Kidney (tissue), 14 donors: ENCODE data around the gene ECEL1. TPM values are rescaled to one million over a fixed set of nuclear protein-coding genes. Genes with fewer than 3 reads are reported as not detected.
"Not testable (repeated sequence)": the region's sequence is repeated elsewhere in the genome, so short reads cannot be mapped to it uniquely, and the experiment has no call there.

ENCODE experiments used
- DNase-seq, 5 donors: peaks; one replicate each; pipeline ENCODE4 v3.0.0-alpha.2; 2013 to 2020
- FAIRE-seq: peaks from 2 replicates; lab custom pipeline; 2012; peaks lifted over from hg19 to GRCh38; lab: Jason Lieb, UNC
- H3K27ac ChIP-seq, 2 donors: one replicate each; pipeline ENCODE4 v1.7.0; 2013; ENCODE audit warnings: low read depth in 2 of 2, low read length in 2 of 2, inconsistent platforms in 1 of 2
- H3K27me3 ChIP-seq: one replicate; pipeline ENCODE4 v1.7.1; 2013; ENCODE audit warnings: low read length, inconsistent platforms; ENCODE audit not compliant: control insufficient read depth, insufficient read depth
- H3K36me3 ChIP-seq, 3 donors: one replicate each; pipeline versions ENCODE4 v1.7.0 to v1.7.1; 2013; ENCODE audit warnings: low read length in 3 of 3, control low read depth in 1 of 3, inconsistent platforms in 1 of 3; ENCODE audit not compliant: insufficient read depth in 3 of 3, control insufficient read depth in 2 of 3
- H3K4me1 ChIP-seq, 3 donors: one replicate each; pipeline versions ENCODE4 v1.7.0 to v1.7.1; 2013; ENCODE audit warnings: low read length in 3 of 3, inconsistent platforms in 1 of 3, low read depth in 1 of 3; ENCODE audit not compliant: control insufficient read depth in 2 of 3, insufficient read depth in 2 of 3
- H3K4me3 ChIP-seq, 3 donors: one replicate each; pipeline versions ENCODE4 v1.7.0 to v1.8.1; 2013; ENCODE audit warnings: low read length in 3 of 3, control low read depth in 1 of 3, inconsistent platforms in 1 of 3
- H3K9ac ChIP-seq, 3 donors: one replicate each; pipeline versions ENCODE4 v1.7.0 to v1.7.1; 2013; ENCODE audit warnings: low read length in 3 of 3, control low read depth in 1 of 3, inconsistent platforms in 1 of 3
- H3K9me3 ChIP-seq, 3 donors: one replicate each; pipeline versions ENCODE4 v1.7.0 to v1.7.1; 2013; ENCODE audit warnings: low read length in 3 of 3, control low read depth in 1 of 3, inconsistent platforms in 1 of 3; ENCODE audit not compliant: control insufficient read depth in 2 of 3, insufficient read depth in 1 of 3
- intact Hi-C: fragments of 100-400 bp; cut with DNase I; formaldehyde crosslinking; loops from one replicate; pipeline ENCODE4 v1.11.1; 2022
- polyA plus RNA-seq: library from polyadenylated mRNA; stranded (reverse); fragments of 350-450 nt; fragmentation: Illumina TruSeq; extraction: RNeasy Lipid Tissue Mini Kit (QIAGEN cat#74804); gene quantifications from one replicate; pipeline ENCODE4 v1.2.3, GENCODE V29; 2014; ENCODE audit warnings: low read depth, low replicate concordance; ENCODE audit not compliant: insufficient read depth
- total RNA-seq: library from RNA; stranded (reverse); fragmentation: NEBNext Ultra II Directional; extraction: Animal tissue kit (Norgen Biotek cat#: 25700); gene quantifications from one replicate; pipeline ENCODE4 v1.2.1, GENCODE V29; 2021
- TF ChIP-seq, protein P1 (sequence below): IDR thresholded peaks from 3 replicates; pipeline ENCODE4 v1.5.1; 2012; ENCODE audit warnings: mild to moderate bottlenecking, moderate library complexity, borderline replicate concordance; ENCODE audit not compliant: insufficient read depth; ENCODE audit errors: extremely low read depth
- donor health status: control.
- donor health status: control.
- donor health status: control.
- donor health status: control.
- donor health status: control.
- donor health status: DM: yes; HTN: yes; CAD: no.
- donor health status: Normal renal cell carcinoma (clear cell type).

The ECEL1 gene
- total and polyA plus RNA-seq, 2 donors from 2014 or later: 6.7 to 8.5 TPM

DNA sequence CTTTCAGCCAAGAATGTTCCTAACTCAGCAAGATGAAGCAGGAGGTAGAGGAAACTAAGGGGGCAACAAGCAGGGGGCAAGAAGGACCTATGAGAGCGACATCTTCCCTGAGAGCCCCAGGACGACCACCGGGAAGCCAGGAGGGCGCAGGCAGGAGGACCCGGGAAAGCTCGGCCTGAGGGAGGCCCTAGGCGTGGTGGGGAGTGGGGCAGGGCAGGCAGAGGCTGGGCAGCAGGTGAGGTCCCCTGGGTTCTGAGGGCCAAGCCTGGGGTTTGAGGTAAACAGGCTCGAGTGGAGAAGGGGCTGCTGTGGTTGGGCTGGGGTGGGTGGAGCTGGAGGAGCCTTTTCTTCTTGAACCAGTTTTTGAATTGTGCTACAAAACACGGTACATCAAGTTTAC lies 33.0 kb downstream of the ECEL1 start:
- no peak for FAIRE-seq
- Histone ChIP-seq H3K27ac (no peak overlapping the region), H3K9ac (no peak overlapping the region), H3K36me3 (no peaks in the 10 kb centered on the region), H3K9me3 (no peaks in the 10 kb centered on the region), H3K4me3 (no peak overlapping the region), H3K4me1 (no peaks in the 10 kb centered on the region), H3K27me3 (no peaks in the 10 kb centered on the region)
- intact Hi-C loops: no loop called here
- TF ChIP-seq, protein P1, sequence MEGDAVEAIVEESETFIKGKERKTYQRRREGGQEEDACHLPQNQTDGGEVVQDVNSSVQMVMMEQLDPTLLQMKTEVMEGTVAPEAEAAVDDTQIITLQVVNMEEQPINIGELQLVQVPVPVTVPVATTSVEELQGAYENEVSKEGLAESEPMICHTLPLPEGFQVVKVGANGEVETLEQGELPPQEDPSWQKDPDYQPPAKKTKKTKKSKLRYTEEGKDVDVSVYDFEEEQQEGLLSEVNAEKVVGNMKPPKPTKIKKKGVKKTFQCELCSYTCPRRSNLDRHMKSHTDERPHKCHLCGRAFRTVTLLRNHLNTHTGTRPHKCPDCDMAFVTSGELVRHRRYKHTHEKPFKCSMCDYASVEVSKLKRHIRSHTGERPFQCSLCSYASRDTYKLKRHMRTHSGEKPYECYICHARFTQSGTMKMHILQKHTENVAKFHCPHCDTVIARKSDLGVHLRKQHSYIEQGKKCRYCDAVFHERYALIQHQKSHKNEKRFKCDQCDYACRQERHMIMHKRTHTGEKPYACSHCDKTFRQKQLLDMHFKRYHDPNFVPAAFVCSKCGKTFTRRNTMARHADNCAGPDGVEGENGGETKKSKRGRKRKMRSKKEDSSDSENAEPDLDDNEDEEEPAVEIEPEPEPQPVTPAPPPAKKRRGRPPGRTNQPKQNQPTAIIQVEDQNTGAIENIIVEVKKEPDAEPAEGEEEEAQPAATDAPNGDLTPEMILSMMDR: no peak
- peak in 1 of 5 donors; percentile 26 for DNase-seq

DNA sequence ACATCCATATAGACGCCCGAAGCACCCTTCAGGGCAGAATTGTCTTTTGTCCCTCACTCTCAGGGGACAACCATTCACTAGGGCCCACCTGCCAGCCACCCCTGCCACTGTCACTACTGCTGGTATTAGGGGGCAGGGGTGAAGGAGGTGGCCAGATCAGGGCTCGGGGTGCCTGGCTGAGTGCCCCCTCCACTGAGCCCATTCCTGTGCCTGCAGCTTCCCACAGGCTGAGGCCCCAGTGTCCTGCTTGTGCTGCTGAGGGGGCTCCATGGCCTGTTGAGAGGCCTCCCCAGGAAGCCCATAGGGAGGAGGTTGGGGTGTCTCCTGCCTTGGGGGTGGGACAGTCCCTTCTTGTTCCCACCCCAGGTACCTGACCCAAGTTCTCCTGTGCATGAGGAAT lies 36.0 kb downstream of the ECEL1 start:
- H3K4me1 ChIP-seq, H3K27me3 ChIP-seq, H3K9me3 ChIP-seq, H3K9ac ChIP-seq, intact Hi-C loops, FAIRE-seq, H3K36me3 ChIP-seq, H3K27ac ChIP-seq, H3K4me3 ChIP-seq: not testable (repeated sequence)
- DNase-seq: peak in 1 of 5 donors; percentile 19

DNA sequence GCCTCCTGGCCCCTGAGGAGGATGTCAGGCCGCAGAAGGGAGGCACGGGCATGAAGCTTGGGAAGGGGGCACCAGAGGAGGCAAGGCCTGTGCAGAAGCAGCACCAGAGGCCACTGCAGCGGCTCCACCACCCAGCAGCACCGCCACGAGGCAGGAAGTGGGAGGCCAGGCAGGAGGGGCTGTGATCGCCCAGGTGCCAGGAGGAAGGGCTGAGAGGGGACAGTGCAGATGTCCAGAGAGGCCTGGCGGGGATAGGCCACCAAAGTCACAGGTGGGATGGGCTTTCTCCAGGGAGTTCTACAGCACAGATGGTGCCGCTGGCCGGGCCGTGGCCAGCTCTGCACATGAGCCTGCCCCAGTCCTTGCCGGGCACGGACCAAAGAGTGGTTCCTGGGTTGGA lies 37.7 kb downstream of the ECEL1 start:
- Histone ChIP-seq H3K4me1 (peaks cover 0 to 8% (median 0%) of the 10 kb centered on the region in 3 donors), H3K9me3 (no peaks in the 10 kb centered on the region), H3K27me3 (no peaks in the 10 kb centered on the region), H3K4me3 (no peak overlapping the region), H3K27ac (no peak overlapping the region), H3K9ac (no peak overlapping the region), H3K36me3 (no peaks in the 10 kb centered on the region)
- DNase-seq: peak in 1 of 5 donors; percentile 43
- TF ChIP-seq, protein P1: no peak
- no peak for FAIRE-seq
- intact Hi-C loops: no loop called here

DNA sequence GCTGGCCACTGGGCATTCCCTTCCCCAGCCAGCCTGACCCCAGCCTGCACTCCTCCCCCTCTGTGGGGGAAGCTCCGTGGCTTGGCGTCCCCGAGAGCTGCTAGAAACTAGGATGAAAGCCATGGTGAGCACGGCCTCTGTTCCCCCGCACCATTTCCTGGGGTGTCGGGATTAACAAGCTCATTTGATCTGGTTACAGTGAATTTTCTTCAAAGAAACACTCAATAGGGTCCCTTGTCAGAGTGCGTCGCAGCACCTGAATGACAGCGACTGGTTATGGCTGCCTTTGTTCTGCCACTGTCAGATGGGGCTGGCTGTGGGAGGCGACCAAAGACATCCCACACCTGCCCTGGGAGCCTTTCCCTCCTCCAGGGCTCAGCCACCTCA lies 39.3 kb downstream of the ECEL1 start:
- FAIRE-seq (no peak), DNase-seq (peak in 3 of 5 donors; percentile 28 to 57 (median 33))
- Histone ChIP-seq H3K4me3 (no peak overlapping the region), H3K9me3 (no peaks in the 10 kb centered on the region), H3K9ac (no peak overlapping the region), H3K27ac (peak overlapping the region; percentile 68 to 69), H3K36me3 (no peaks in the 10 kb centered on the region), H3K4me1 (peaks cover 0 to 8% (median 3%) of the 10 kb centered on the region in 3 donors), H3K27me3 (no peaks in the 10 kb centered on the region)
- intact Hi-C loops: no loop called here
- TF ChIP-seq, protein P1: no peak
